PC-3 (cell line): Measurements from ENCODE around the gene APMAP.

Experiments
- EZH2phosphoT487 ChIP-seq: fragments of 300-600 bp; sonication (generic); IDR thresholded peaks from 2 replicates; pipeline ENCODE4 v1.6.1; 2018; ENCODE audit warnings: mild to moderate bottlenecking, antibody characterized with exemption, low read length, borderline replicate concordance
- TF ChIP-seq, protein P1 (sequence below): fragments of 300-600 bp; sonication (generic); conservative IDR thresholded peaks from 2 replicates; pipeline ENCODE4 v1.5.1; 2017; ENCODE audit warnings: antibody characterized with exemption, low read depth, mild to moderate bottlenecking, low read length

DNA sequence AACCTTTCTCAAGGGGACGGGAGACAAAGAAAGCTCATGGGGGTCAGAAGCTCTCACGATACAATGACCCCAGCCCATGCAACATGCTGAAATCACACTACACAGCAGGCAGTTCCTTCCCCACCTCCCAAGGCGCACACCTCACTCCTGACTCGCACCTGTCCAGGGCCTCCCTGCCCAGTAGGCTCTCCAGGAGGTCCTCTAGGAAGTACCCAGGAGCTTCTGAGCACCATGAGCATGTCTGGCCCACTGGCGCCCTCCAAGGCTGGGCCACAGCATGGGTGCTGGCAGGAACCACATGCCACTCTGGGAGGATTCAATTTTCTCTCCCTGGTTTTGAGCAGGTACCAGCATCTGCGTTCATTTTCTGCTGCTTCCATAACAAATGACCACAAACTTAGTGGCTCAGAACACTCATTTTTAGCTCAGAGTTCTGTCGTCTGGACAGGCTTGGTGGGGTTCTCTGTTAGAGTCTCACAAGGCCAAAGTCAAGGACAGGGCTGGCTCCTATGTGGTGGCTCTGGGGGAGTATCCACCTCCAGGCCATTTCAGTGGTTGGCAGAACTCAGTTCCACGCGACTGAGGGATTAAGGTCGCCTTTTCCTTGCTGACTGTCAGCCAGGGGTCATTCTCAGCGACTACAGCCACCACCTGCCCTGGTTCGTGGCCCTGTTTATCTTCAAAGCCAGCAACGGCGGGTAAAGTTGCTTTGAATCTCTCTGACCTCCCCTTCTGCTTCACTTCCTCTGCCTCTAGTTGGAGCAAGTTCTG lies 32.7 kb upstream of the APMAP start:
- no peak for TF ChIP-seq EZH2phosphoT487
- TF ChIP-seq, protein P1, sequence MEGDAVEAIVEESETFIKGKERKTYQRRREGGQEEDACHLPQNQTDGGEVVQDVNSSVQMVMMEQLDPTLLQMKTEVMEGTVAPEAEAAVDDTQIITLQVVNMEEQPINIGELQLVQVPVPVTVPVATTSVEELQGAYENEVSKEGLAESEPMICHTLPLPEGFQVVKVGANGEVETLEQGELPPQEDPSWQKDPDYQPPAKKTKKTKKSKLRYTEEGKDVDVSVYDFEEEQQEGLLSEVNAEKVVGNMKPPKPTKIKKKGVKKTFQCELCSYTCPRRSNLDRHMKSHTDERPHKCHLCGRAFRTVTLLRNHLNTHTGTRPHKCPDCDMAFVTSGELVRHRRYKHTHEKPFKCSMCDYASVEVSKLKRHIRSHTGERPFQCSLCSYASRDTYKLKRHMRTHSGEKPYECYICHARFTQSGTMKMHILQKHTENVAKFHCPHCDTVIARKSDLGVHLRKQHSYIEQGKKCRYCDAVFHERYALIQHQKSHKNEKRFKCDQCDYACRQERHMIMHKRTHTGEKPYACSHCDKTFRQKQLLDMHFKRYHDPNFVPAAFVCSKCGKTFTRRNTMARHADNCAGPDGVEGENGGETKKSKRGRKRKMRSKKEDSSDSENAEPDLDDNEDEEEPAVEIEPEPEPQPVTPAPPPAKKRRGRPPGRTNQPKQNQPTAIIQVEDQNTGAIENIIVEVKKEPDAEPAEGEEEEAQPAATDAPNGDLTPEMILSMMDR: no peak
